H9 (cell line): ENCODE measurements around the gene NKX1-2. TPM values are rescaled to one million over a fixed set of nuclear protein-coding genes. Genes with fewer than 3 reads are reported as not detected.

Experiments
- DNase-seq: peaks from one replicate; pipeline ENCODE4 v3.0.0-alpha.2; 2017
- H2AFZ ChIP-seq: one replicate; pipeline ENCODE4 v1.6.1; 2013; ENCODE audit warnings: mild to moderate bottlenecking, low read length, control low read depth, moderate library complexity
- H2AK5ac ChIP-seq: 2 replicates; pipeline ENCODE4 v1.6.1; 2013; ENCODE audit warnings: low read length, control low read depth, mixed read lengths; ENCODE audit not compliant: insufficient read length
- H2BK120ac ChIP-seq: one replicate; pipeline ENCODE4 v1.6.1; 2013; ENCODE audit warnings: low read depth, mild to moderate bottlenecking, low read length, control low read depth, inconsistent platforms; ENCODE audit not compliant: poor library complexity, severe bottlenecking
- H2BK12ac ChIP-seq: 2 replicates; pipeline ENCODE4 v1.6.1; 2013; ENCODE audit warnings: low read length, control low read depth, mixed read lengths, low read depth; ENCODE audit not compliant: insufficient read length
- H2BK15ac ChIP-seq: 2 replicates; pipeline ENCODE4 v1.6.1; 2013; ENCODE audit warnings: low read depth, low read length, control low read depth
- H2BK20ac ChIP-seq: one replicate; pipeline ENCODE4 v1.6.1; 2013; ENCODE audit warnings: low read depth, mild to moderate bottlenecking, low read length, control low read depth, inconsistent platforms; ENCODE audit not compliant: poor library complexity, severe bottlenecking
- H2BK5ac ChIP-seq: 2 replicates; pipeline ENCODE4 v1.6.1; 2013; ENCODE audit warnings: low read length, control low read depth, mixed read lengths; ENCODE audit not compliant: insufficient read length
- H3K14ac ChIP-seq: 2 replicates; pipeline ENCODE4 v1.6.1; 2013; ENCODE audit warnings: low read length, control low read depth; ENCODE audit not compliant: insufficient read depth
- H3K18ac ChIP-seq: 2 replicates; pipeline ENCODE4 v1.6.1; 2013; ENCODE audit warnings: low read depth, mild to moderate bottlenecking, mixed read lengths, low read length, control low read depth; ENCODE audit not compliant: insufficient read length
- H3K23ac ChIP-seq: 2 replicates; pipeline ENCODE4 v1.6.1; 2013; ENCODE audit warnings: low read length, control low read depth, mixed read lengths, low read depth; ENCODE audit not compliant: insufficient read length
- H3K23me2 ChIP-seq: 2 replicates; pipeline ENCODE4 v1.6.1; 2013; ENCODE audit warnings: low read depth, mild to moderate bottlenecking, mixed read lengths, low read length, control low read depth; ENCODE audit not compliant: insufficient read length, poor library complexity, severe bottlenecking
- H3K27ac ChIP-seq: 2 replicates; pipeline ENCODE4 v1.5.1; 2013; ENCODE audit warnings: low read length, control low read depth, mixed read lengths, low read depth; ENCODE audit not compliant: insufficient read length
- H3K27me3 ChIP-seq: 2 replicates; pipeline ENCODE4 v1.6.1; 2013; ENCODE audit warnings: low read length, control low read depth, inconsistent platforms; ENCODE audit not compliant: insufficient read depth
- H3K4ac ChIP-seq: 2 replicates; pipeline ENCODE4 v1.6.1; 2013; ENCODE audit warnings: low read depth, mild to moderate bottlenecking, control low read depth, inconsistent platforms, low read length, moderate library complexity
- H3K4me1 ChIP-seq: 2 replicates; pipeline ENCODE4 v1.6.1; 2013; ENCODE audit warnings: low read length, control low read depth, inconsistent platforms; ENCODE audit not compliant: insufficient read depth
- H3K4me2 ChIP-seq: 2 replicates; pipeline ENCODE4 v1.6.1; 2013; ENCODE audit warnings: low read length, control low read depth, mixed read lengths; ENCODE audit not compliant: insufficient read length, insufficient read depth
- H3K56ac ChIP-seq: 2 replicates; pipeline ENCODE4 v1.6.1; 2013; ENCODE audit warnings: low read depth, mild to moderate bottlenecking, mixed read lengths, low read length, control low read depth; ENCODE audit not compliant: insufficient read length
- H3K79me1 ChIP-seq: 2 replicates; pipeline ENCODE4 v1.6.1; 2013; ENCODE audit warnings: low read depth, mild to moderate bottlenecking, moderate library complexity, low read length, control low read depth, inconsistent platforms; ENCODE audit not compliant: insufficient read depth, poor library complexity, severe bottlenecking
- H3K79me2 ChIP-seq: 2 replicates; pipeline ENCODE4 v1.6.1; 2013; ENCODE audit warnings: low read length, control low read depth, inconsistent platforms; ENCODE audit not compliant: insufficient read depth
- H3K9ac ChIP-seq: 2 replicates; pipeline ENCODE4 v1.6.1; 2013; ENCODE audit warnings: low read length, control low read depth, mixed read lengths; ENCODE audit not compliant: insufficient read length; ENCODE audit errors: extremely low read depth
- H3K9me3 ChIP-seq: one replicate; pipeline ENCODE4 v1.6.1; 2013; ENCODE audit warnings: low read depth, low read length, inconsistent platforms; ENCODE audit not compliant: control insufficient read depth
- H3T11ph ChIP-seq: one replicate; pipeline ENCODE4 v1.6.1; 2013; ENCODE audit warnings: mild to moderate bottlenecking, low read length, control low read depth, inconsistent platforms
- H4K20me1 ChIP-seq: one replicate; pipeline ENCODE4 v1.6.1; 2013; ENCODE audit not compliant: control insufficient read depth, insufficient read length, insufficient read depth
- H4K5ac ChIP-seq: 2 replicates; pipeline ENCODE4 v1.6.1; 2013; ENCODE audit warnings: low read depth, mild to moderate bottlenecking, mixed read lengths, low read length, control low read depth; ENCODE audit not compliant: insufficient read length
- H4K8ac ChIP-seq: replicated peaks from 2 replicates; pipeline ENCODE4 v1.6.1; 2013; ENCODE audit warnings: low read length, control low read depth, mixed read lengths, low read depth; ENCODE audit not compliant: insufficient read length
- H4K91ac ChIP-seq: 2 replicates; pipeline ENCODE4 v1.6.1; 2013; ENCODE audit warnings: low read depth, mild to moderate bottlenecking, moderate library complexity, mixed read lengths, low read length, control low read depth; ENCODE audit not compliant: insufficient read length
- H3K27ac Mint-ChIP-seq, 3 experiments: 2 replicates in 2 of 3; 3 replicates in 1 of 3; pipeline ENCODE4 v1.8.0; 2020 to 2021; ENCODE audit warnings: mixed read lengths in 3 of 3, mild to moderate bottlenecking in 1 of 3, moderate library complexity in 1 of 3
- H3K27me3 Mint-ChIP-seq: 2 replicates; pipeline ENCODE4 v1.8.0; 2021; ENCODE audit warnings: low read depth, mild to moderate bottlenecking, moderate library complexity, mixed read lengths
- H3K36me3 Mint-ChIP-seq, 3 experiments: 2 replicates in 2 of 3; 3 replicates in 1 of 3; pipeline ENCODE4 v1.8.0; 2020 to 2021; ENCODE audit warnings: low read depth in 3 of 3, mixed read lengths in 3 of 3; ENCODE audit not compliant: insufficient read depth in 1 of 3
- H3K4me1 Mint-ChIP-seq, 2 experiments: 2 replicates each; pipeline ENCODE4 v1.8.0; 2020; ENCODE audit warnings: mixed read lengths in 2 of 2
- H3K4me3 Mint-ChIP-seq, 2 experiments: 2 replicates in 1 of 2; 3 replicates in 1 of 2; pipeline ENCODE4 v1.8.0; 2020 to 2021; ENCODE audit warnings: mild to moderate bottlenecking in 2 of 2, mixed read lengths in 2 of 2, moderate library complexity in 1 of 2
- H3K9me3 Mint-ChIP-seq, 2 experiments: 2 replicates in 1 of 2; 3 replicates in 1 of 2; pipeline ENCODE4 v1.8.0; 2020; ENCODE audit warnings: mild to moderate bottlenecking in 2 of 2, mixed read lengths in 2 of 2, moderate library complexity in 1 of 2
- WGBS: extraction: QIAGEN DNeasy Blood & Tissue Kit; methylation state at CpG from one replicate; pipeline ENCODE4 v1.1.7; 2013; ENCODE audit warnings: missing lambda C conversion rate, low lambda C conversion rate, mixed read lengths; ENCODE audit not compliant: insufficient read length; ENCODE audit errors: extremely low coverage; 5-methylcytosine and 5-hydroxymethylcytosine counted together
- total RNA-seq: library from RNA; stranded (reverse); gene quantifications from 2 replicates; pipeline ENCODE4 v1.2.1, GENCODE V29; 2021
- TF ChIP-seq, protein P1 (sequence below): fragments of 200-600 bp; sonication (generic); conservative IDR thresholded peaks from 3 replicates; pipeline ENCODE4 v1.8.0; 2021; ENCODE audit warnings: antibody characterized with exemption, mild to moderate bottlenecking

Gene NKX1-2
- total RNA-seq, 1 experiment from 2014 or later: 15.3 TPM

DNA sequence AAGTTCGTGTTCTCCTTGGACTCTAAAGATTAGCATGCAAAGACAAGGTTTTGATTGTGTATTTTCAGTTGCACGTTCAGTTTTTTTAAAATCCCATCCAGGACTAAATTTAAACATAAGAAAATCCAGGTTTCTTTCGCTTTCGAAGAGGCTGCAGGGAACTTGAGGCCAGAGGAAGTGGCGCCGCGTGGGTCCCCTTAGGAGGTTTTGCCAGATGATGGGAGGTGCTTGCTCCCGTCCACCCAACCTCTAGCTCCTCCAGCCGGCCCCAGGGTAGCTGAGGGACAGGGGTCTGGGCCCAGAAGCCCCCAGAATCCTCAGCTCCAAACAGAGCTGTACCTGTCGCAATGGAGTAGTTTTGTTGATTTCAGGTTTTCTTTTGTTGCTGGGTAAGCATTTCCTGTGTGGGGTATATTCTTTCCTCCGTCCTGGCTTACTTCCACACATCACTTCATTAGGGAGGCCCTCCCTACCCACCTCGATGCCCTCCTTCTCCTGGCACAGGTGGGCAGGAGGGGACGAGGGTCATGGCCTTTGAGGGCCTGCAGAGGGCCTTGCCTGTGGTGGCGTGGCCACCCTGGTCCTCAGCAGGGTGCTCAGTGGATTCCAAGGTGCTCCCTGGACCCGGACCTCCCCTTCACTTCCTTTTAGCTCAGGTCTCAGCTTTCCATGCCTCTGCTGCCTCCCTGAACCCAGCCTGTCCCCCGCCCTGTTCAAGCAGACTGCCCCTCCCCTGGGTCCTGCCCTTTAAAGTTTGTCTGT lies 44.4 kb upstream of the NKX1-2 start:
- TF ChIP-seq, protein P1, sequence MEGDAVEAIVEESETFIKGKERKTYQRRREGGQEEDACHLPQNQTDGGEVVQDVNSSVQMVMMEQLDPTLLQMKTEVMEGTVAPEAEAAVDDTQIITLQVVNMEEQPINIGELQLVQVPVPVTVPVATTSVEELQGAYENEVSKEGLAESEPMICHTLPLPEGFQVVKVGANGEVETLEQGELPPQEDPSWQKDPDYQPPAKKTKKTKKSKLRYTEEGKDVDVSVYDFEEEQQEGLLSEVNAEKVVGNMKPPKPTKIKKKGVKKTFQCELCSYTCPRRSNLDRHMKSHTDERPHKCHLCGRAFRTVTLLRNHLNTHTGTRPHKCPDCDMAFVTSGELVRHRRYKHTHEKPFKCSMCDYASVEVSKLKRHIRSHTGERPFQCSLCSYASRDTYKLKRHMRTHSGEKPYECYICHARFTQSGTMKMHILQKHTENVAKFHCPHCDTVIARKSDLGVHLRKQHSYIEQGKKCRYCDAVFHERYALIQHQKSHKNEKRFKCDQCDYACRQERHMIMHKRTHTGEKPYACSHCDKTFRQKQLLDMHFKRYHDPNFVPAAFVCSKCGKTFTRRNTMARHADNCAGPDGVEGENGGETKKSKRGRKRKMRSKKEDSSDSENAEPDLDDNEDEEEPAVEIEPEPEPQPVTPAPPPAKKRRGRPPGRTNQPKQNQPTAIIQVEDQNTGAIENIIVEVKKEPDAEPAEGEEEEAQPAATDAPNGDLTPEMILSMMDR: no peak
- H3K79me1 ChIP-seq: no peaks in the 10 kb centered on the region
- no peak overlapping the region for H3K9ac ChIP-seq
- H3K14ac ChIP-seq: no peak overlapping the region; the same call in 1 of the 2 replicates
- Mint-ChIP-seq H3K27me3 (no peaks in the 10 kb centered on the region; the same call in 1 of the 2 replicates), H3K9me3 (no peaks in the 10 kb centered on the region), H3K36me3 (peaks cover 11 to 18% (median 13%) of the 10 kb centered on the region in 3 experiments; a peak in 6 of 7 replicates), H3K4me3 (no peak overlapping the region), H3K4me1 (peaks cover 29 to 30% of the 10 kb centered on the region in 2 experiments), H3K27ac (no peak overlapping the region)
- no peak overlapping the region for H2BK5ac ChIP-seq
- no peaks in the 10 kb centered on the region for H3K27me3 ChIP-seq
- H3K23ac ChIP-seq: no peak overlapping the region
- H4K20me1 ChIP-seq: no peaks in the 10 kb centered on the region
- no peaks in the 10 kb centered on the region for H3K79me2 ChIP-seq
- no peak overlapping the region for H2BK15ac ChIP-seq
- no peak overlapping the region for H2BK20ac ChIP-seq
- H2AK5ac ChIP-seq: no peak overlapping the region
- H3K4me1 ChIP-seq: no peaks in the 10 kb centered on the region
- H3K18ac ChIP-seq: no peak overlapping the region
- no peak overlapping the region for H4K8ac ChIP-seq
- no peaks in the 10 kb centered on the region for H3K9me3 ChIP-seq
- no peak overlapping the region for H3K56ac ChIP-seq
- H2AFZ ChIP-seq: no peak overlapping the region
- H2BK12ac ChIP-seq: no peak overlapping the region
- H2BK120ac ChIP-seq: no peak overlapping the region
- H3K27ac ChIP-seq: no peak overlapping the region
- H4K5ac ChIP-seq: no peak overlapping the region
- no peak overlapping the region for H3T11ph ChIP-seq
- H3K4ac ChIP-seq: no peak overlapping the region
- H3K4me2 ChIP-seq: no peak overlapping the region
- no CpG with 5 or more reads among the region's 16 CpGs for WGBS
- H4K91ac ChIP-seq: no peak overlapping the region
- H3K23me2 ChIP-seq: no peaks in the 10 kb centered on the region
- no peak for DNase-seq
